Bronchial epithelial cell (primary cell): ENCODE measurements around the gene DTNBP1. TPM values are rescaled to one million over a fixed set of nuclear protein-coding genes. Genes with fewer than 3 reads are reported as not detected.

Experiments
- DNase-seq: peaks from one replicate; pipeline ENCODE4 v3.0.0-alpha.2; 2010; ENCODE audit warnings: low read depth
- FAIRE-seq: peaks from 2 replicates; lab custom pipeline; 2011; peaks lifted over from hg19 to GRCh38; lab: Jason Lieb, UNC
- H3K27me3 ChIP-seq: 2 replicates; pipeline ENCODE4 v1.5.1; 2011; ENCODE audit warnings: low read length; ENCODE audit not compliant: control insufficient read depth, insufficient read depth
- H3K36me3 ChIP-seq: 2 replicates; pipeline ENCODE4 v1.5.1; 2011; ENCODE audit warnings: low read length; ENCODE audit not compliant: control insufficient read depth, insufficient read depth
- H3K4me3 ChIP-seq: 2 replicates; pipeline ENCODE4 v1.5.1; 2011; ENCODE audit warnings: mild to moderate bottlenecking, low read depth, low read length, control low read depth
- total RNA-seq: library from RNA; depleted of rRNA; stranded (reverse); fragments of >200 nt; gene quantifications from 2 replicates; pipeline ENCODE4 v1.2.1, GENCODE V29; 2014
- TF ChIP-seq, protein P1 (sequence below): IDR thresholded peaks from 2 replicates; pipeline ENCODE4 v1.5.1; 2011; ENCODE audit warnings: mild to moderate bottlenecking, moderate library complexity, low read length, control low read depth, inconsistent platforms; ENCODE audit not compliant: insufficient read depth, severe bottlenecking

Gene DTNBP1
- total RNA-seq, 1 donor from 2014 or later = 6.3 TPM

DNA sequence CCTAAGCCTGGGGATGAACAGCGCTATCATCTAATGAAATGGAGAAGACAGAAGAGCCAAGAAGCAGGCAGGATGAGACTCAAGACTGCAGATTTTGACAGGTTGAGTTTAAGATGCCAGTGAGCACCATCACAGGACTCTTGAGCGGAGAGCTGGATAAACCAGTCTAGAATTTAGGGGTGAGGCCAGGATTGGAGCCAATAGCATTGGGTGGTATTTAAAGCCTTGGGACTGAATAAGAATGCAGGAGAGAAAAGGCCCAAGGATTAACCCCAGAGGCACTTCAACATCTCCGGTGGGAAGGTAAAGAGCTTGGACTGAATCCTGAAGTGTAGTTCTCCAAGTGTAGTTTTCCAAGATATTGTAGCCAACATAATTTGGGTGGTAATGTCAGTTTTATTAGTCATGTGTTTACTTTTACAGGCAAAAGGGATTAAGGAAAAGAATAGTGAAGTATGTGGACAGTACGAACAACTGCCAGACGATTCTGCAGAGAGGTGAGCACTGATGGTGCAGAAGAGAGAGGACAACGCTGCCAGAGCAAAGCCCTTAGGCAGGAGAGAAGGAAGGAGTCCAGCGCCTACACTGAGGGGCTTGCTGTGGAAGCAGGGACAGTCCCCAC lies 85.2 kb downstream of the DTNBP1 start:
- TF ChIP-seq, protein P1, sequence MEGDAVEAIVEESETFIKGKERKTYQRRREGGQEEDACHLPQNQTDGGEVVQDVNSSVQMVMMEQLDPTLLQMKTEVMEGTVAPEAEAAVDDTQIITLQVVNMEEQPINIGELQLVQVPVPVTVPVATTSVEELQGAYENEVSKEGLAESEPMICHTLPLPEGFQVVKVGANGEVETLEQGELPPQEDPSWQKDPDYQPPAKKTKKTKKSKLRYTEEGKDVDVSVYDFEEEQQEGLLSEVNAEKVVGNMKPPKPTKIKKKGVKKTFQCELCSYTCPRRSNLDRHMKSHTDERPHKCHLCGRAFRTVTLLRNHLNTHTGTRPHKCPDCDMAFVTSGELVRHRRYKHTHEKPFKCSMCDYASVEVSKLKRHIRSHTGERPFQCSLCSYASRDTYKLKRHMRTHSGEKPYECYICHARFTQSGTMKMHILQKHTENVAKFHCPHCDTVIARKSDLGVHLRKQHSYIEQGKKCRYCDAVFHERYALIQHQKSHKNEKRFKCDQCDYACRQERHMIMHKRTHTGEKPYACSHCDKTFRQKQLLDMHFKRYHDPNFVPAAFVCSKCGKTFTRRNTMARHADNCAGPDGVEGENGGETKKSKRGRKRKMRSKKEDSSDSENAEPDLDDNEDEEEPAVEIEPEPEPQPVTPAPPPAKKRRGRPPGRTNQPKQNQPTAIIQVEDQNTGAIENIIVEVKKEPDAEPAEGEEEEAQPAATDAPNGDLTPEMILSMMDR = no peak
- Histone ChIP-seq H3K36me3 (no peaks in the 10 kb centered on the region), H3K4me3 (no peak overlapping the region), H3K27me3 (no peaks in the 10 kb centered on the region)
- FAIRE-seq (peak; percentile 32), DNase-seq (peak; percentile 59)

DNA sequence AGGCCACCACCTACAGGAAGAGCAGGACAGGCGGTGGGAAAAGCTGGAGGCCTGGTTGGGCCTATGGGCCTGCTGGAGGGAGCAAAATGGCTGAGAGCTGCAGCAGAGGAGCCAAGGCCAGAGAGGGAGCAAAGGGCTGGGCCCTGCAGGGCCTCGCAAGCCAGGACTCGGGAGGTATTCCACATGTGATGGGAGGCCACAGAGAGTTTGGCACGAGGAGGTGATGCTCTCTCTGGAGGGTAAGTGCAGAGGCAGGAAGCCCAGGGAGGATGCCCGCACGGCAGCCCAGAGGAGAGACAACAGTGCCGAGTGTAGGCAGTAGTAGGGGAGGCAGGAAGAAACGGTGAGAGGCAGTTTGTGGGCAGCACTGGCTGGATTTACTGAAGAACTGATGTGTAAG lies 85.7 kb downstream of the DTNBP1 start:
- H3K36me3 ChIP-seq = no peaks in the 10 kb centered on the region
- no peak overlapping the region for H3K4me3 ChIP-seq
- TF ChIP-seq, protein P1 = no peak
- no peak for FAIRE-seq
- DNase-seq = no peak
- H3K27me3 ChIP-seq = no peaks in the 10 kb centered on the region

DNA sequence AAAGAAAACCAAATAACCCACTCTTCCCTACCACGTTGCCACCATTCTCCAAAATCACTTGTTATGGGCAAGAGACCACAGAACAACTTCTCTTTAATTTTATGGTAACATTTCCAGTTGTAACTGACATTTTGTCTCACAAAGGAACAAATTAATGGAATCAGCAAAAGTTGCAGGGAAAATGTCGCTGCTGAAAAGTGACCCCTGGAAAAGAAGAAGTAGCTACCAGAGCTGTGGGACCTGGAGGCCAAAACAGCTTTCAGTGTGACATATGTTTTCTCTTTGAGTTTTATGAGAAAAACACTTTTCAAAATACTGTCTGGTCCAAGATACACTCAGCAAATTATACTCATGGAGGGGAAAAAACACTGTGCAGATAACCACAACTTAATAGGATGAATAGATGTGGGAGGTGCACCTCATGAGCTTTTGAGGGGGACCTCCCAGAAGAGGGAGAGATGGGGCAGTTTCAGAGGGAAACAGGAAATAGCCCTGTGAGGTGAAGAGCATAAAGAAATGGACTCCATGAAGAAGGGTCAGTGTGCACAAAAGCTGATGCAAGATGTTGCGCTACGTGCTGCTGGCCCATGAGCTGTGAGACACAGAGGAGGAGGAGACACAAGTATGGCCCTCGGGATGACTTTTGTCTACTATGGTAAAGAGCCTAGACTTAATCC lies 87.3 kb downstream of the DTNBP1 start:
- Histone ChIP-seq H3K27me3 (no peaks in the 10 kb centered on the region), H3K4me3 (no peak overlapping the region), H3K36me3 (no peaks in the 10 kb centered on the region)
- FAIRE-seq = no peak
- TF ChIP-seq, protein P1 = no peak
- DNase-seq = no peak

DNA sequence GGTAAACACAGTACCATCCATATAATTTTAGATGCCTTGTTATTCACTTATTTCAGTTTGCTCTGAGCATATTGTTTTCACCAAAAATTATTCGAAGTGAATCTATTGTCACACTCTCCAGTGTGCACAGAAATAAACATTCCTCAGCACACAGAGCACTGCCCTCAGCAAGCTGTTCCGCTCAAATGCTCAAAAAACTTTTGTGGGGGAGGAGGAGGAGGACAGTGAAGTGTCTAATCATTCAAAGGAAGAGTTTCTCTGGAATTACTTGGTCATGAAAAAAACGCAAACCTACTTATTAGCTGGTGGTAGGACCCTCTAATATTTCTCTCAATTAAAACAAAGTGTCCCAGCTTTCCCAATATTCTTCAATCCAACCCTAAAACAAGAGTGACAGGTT lies 88.3 kb downstream of the DTNBP1 start:
- Histone ChIP-seq H3K27me3 (no peaks in the 10 kb centered on the region), H3K4me3 (no peak overlapping the region), H3K36me3 (no peaks in the 10 kb centered on the region)
- TF ChIP-seq, protein P1 = no peak
- FAIRE-seq = no peak
- no peak for DNase-seq

DNA sequence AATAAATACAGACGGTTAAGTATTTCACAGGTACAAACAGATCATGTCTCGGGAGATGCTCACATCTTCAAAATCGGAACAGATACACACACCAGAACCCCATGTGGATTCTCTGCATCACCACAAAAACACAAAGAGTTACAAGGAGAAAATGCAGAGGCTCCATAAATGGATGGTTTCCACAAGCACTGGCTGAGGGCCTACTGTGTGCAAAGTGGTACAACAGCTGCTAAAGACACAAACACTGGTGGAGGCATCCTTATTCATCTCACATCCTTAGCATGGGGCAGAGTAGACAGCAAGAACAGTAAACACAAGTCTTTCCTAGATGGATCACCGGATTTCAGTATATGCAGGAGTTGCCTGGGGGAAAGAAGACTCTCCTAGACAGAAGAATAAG lies 88.8 kb downstream of the DTNBP1 start:
- no peak for FAIRE-seq
- Histone ChIP-seq H3K4me3 (no peak overlapping the region), H3K27me3 (no peaks in the 10 kb centered on the region), H3K36me3 (no peaks in the 10 kb centered on the region)
- no peak for DNase-seq
- TF ChIP-seq, protein P1 = no peak
